BE2C (cell line): ENCODE results near the gene CDH4.

Source experiments
- DNase-seq: peaks from one replicate; pipeline ENCODE4 v3.0.0-alpha.2; 2020
- H3K27me3 ChIP-seq: fragments of 250-450 bp; sonication (Bioruptor Pico); 2 replicates; pipeline ENCODE4 v1.5.1; 2020; ENCODE audit warnings: mild to moderate bottlenecking
- H3K36me3 ChIP-seq: fragments of 250-450 bp; sonication (Bioruptor Pico); 2 replicates; pipeline ENCODE4 v1.5.1; 2020; ENCODE audit warnings: mild to moderate bottlenecking
- H3K4me1 ChIP-seq: fragments of 250-450 bp; sonication (Bioruptor Pico); 2 replicates; pipeline ENCODE4 v1.5.1; 2020
- H3K4me3 ChIP-seq: 2 replicates; pipeline ENCODE4 v1.5.1; 2011; ENCODE audit warnings: low read depth, low read length
- H3K9me3 ChIP-seq: fragments of 250-450 bp; sonication (Bioruptor Pico); 2 replicates; pipeline ENCODE4 v1.5.1; 2020
- TF ChIP-seq, protein P1 (sequence below): IDR thresholded peaks from 2 replicates; pipeline ENCODE4 v1.5.1; 2012; ENCODE audit warnings: mild to moderate bottlenecking, low read depth, low read length

The CDH4 gene

DNA sequence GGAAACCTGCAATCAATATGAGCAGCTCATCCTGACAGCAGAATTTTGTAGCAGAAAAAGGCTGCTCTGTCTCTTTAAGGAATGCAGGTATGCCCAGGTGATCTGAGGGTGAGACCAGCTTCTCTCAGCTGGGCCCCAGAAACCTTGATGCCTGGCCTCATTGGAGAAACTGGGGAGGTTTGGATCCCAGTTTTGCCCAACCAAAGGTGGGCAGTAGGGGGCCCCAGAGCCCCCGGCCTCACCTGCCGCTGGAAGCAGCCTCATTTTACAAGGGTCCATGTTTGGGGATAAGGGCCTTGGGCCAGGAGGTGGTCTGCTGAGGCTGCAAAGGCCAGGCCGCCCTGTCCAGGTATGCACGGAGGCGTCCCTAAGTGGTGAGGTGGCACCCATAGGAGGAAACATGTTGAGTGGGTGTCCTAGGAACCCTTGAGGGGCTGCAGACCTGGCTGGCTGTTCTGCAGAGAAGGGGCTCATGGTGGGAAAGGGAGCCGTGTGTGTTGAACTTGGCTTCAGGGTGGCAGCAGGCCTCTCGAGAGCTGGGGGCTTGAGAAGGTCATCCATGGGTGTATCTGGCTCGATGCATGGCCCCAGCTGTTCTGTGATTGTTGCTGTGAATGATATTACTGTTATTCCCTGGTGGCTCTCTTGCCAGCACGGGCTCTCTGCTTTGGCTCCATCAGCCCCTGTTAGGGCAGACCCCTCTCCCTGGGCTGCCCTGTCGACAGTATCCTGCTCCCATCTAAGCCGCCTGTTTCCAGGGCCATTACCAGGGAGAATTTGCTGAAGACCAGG is 208.4 kb downstream of the CDH4 start:
- no peak for DNase-seq
- Histone ChIP-seq H3K4me3 (no peak overlapping the region), H3K9me3 (no peaks in the 10 kb centered on the region), H3K4me1 (no peaks in the 10 kb centered on the region), H3K36me3 (no peaks in the 10 kb centered on the region), H3K27me3 (no peaks in the 10 kb centered on the region)
- TF ChIP-seq, protein P1, sequence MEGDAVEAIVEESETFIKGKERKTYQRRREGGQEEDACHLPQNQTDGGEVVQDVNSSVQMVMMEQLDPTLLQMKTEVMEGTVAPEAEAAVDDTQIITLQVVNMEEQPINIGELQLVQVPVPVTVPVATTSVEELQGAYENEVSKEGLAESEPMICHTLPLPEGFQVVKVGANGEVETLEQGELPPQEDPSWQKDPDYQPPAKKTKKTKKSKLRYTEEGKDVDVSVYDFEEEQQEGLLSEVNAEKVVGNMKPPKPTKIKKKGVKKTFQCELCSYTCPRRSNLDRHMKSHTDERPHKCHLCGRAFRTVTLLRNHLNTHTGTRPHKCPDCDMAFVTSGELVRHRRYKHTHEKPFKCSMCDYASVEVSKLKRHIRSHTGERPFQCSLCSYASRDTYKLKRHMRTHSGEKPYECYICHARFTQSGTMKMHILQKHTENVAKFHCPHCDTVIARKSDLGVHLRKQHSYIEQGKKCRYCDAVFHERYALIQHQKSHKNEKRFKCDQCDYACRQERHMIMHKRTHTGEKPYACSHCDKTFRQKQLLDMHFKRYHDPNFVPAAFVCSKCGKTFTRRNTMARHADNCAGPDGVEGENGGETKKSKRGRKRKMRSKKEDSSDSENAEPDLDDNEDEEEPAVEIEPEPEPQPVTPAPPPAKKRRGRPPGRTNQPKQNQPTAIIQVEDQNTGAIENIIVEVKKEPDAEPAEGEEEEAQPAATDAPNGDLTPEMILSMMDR: no peak

DNA sequence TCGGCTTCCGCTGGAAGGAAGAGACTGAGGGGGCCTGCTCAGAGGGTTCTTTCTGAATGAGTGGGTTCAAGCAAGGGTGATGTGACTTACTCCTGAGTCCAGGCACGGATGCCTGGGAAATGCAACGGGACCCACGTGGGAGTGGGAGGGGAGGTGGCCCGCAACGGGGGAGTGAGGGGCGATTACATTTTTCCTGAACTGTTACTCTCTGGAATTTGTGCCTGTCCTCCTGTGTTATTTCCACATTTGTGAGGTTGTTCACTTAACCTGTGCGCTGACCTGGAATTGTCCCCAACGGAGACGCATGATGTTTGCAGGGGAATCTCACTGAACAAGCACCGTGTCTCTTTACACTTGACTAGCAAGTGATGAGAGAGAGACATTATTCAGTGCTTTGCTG is 209.4 kb downstream of the CDH4 start:
- DNase-seq: no peak
- Histone ChIP-seq H3K9me3 (no peaks in the 10 kb centered on the region), H3K4me1 (no peaks in the 10 kb centered on the region), H3K4me3 (no peak overlapping the region), H3K36me3 (no peaks in the 10 kb centered on the region), H3K27me3 (no peaks in the 10 kb centered on the region)
- TF ChIP-seq, protein P1: no peak

DNA sequence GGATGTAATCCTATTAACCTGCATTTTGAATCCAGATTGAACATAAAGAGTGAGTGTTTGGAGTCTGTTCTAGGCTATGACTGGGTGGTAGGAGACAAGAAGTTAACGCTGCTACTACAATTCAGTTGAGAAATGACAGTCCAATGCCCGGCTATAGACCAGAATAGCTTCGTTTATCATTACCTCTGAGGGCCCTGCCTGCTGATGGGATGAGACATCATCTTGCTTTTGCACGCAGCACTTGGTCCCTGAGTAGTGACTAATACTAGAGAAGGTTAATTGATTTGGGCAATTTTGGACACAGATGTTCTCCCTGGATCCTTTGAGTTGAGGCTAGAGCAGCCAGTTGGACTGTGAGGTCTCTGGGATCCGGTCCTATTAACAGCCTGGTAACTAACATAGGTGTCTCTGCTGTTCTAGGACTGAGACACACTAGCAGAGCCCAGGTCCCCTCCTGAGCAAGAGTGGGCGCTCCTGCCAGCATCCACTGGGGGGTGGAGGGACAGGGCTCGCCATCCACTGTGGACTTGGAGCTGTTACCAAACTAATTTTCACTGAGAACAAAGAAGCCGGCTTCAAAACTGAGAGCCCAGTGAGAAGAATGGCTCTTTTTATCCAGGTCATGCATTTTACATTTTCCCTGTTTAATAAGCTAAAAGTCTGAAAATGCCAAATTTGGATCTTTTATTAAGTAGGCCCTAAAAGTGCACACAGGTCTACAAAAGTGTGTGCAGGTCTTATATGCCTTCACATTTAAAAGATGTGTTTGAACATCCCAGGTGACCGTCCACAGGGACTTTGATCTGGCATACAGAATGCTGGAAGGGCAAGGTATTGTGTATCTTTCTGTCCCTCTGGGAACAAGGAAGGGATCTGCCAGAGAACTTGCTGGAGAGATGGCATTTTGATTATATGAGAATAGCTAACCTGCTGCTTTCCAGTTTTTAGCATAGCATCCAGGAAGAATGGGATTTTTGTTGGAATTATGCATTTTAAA is 212.5 kb downstream of the CDH4 start:
- Histone ChIP-seq H3K36me3 (no peaks in the 10 kb centered on the region), H3K9me3 (no peaks in the 10 kb centered on the region), H3K27me3 (no peaks in the 10 kb centered on the region), H3K4me1 (no peaks in the 10 kb centered on the region), H3K4me3 (no peak overlapping the region)
- TF ChIP-seq, protein P1: no peak
- no peak for DNase-seq

DNA sequence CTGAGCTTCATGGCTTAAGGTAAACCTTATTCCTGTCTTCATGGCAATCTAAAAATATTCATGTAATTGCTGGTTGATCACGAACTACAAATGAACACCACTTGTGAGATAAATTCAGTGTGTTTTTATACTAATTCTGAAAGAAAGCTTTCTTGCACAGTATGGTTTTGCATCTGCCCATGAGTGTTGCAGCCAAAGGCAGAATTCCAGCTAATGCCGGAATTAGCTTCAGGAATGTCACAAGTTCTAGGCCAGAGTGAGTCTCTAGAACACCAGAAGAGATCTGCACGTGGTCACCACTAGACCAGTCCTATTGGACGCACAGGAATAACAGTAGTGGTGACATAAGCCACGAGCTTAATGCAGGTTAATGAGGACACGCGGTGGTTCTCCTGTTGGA is 223.7 kb downstream of the CDH4 start:
- TF ChIP-seq, protein P1: no peak
- no peaks in the 10 kb centered on the region for H3K4me1 ChIP-seq
- H3K9me3 ChIP-seq: no peaks in the 10 kb centered on the region
- no peaks in the 10 kb centered on the region for H3K36me3 ChIP-seq
- no peak for DNase-seq
- no peaks in the 10 kb centered on the region for H3K27me3 ChIP-seq
- no peak overlapping the region for H3K4me3 ChIP-seq

DNA sequence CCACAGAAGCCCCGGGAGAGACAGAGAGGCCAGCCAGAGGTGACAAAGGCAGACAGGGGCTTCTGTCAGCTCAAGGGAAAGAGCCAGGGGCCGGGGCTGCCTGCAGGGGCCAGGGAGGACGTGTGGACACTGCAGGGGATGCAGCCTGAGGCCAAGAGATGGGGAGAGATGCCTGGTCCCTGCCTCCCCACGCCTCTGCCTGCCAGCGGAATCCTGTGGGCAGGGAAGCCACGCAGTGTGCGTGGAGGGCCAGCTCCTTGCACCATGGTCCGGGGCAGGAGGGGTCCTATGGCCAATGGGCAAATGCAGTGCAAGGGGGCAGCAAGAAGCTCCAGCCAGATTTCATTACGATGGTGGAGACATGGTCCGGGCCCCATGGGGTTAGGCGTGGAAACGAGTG is 224.9 kb downstream of the CDH4 start:
- TF ChIP-seq, protein P1: no peak
- H3K4me1 ChIP-seq: no peaks in the 10 kb centered on the region
- no peaks in the 10 kb centered on the region for H3K27me3 ChIP-seq
- no peaks in the 10 kb centered on the region for H3K9me3 ChIP-seq
- no peak overlapping the region for H3K4me3 ChIP-seq
- H3K36me3 ChIP-seq: no peaks in the 10 kb centered on the region
- DNase-seq: no peak
